Measurements from ENCODE around the gene PTPN1. TPM values are rescaled to one million over a fixed set of nuclear protein-coding genes. Genes with fewer than 3 reads are reported as not detected.

Gene PTPN1
- polyA plus RNA-seq, 1 of the 3 experiments (the other 2 are of a cell fraction): 23.6 TPM

- H3F3A ChIP-seq (replicated peaks; ENCODE audit: insufficient read depth): peaks cover 24% of the 10 kb centered on the region
- CTCF ChIA-PET: interaction anchor here (0.5 to 1.0 kb wide), 3 partner anchors 372 to 1032 kb away, joined by 3 read pairs; no protein-coding TSS in a partner anchor
- no peak overlapping the region for H3K9ac ChIP-seq
- H3K4me1 ChIP-seq (ENCODE audit: control insufficient read depth in 1 of 2, insufficient read depth in 2 of 2, low read depth in 1 of 2, low read length in 1 of 2): peaks cover 21 to 24% of the 10 kb centered on the region in 2 experiments; a peak in 3 of 4 replicates
- no peak for TF ChIP-seq REST (IDR thresholded peaks at IDR 0.05; ENCODE audit: low read depth, low read length)
- no peak for TF ChIP-seq EZH2phosphoT487 (IDR thresholded peaks at IDR 0.05; ENCODE audit: borderline replicate concordance, low read depth)
- TF ChIP-seq FOXJ3 (CRISPR knock-in tag; IDR thresholded peaks at IDR 0.05): no peak
- TF ChIP-seq RCOR1 (IDR thresholded peaks at IDR 0.05; ENCODE audit: low read length): no peak
- no peak for TF ChIP-seq FOSL2 (IDR thresholded peaks at IDR 0.05; ENCODE audit: borderline replicate concordance, low read depth)
- no peak for TF ChIP-seq ZBTB33 (IDR thresholded peaks at IDR 0.05; ENCODE audit: borderline replicate concordance, low read depth)
- TF ChIP-seq MXI1 (IDR thresholded peaks at IDR 0.05; ENCODE audit: low read depth, low read length): no peak
- no peak for TF ChIP-seq GATA2 (CRISPR knock-in tag; IDR thresholded peaks at IDR 0.05)
- TF ChIP-seq NFIC (IDR thresholded peaks at IDR 0.05; ENCODE audit: borderline replicate concordance): no peak
- TF ChIP-seq CHD2 (IDR thresholded peaks at IDR 0.05; ENCODE audit: low read length, partially characterized antibody): no peak
- TF ChIP-seq TCF12 (IDR thresholded peaks at IDR 0.05): no peak
- no peak for TF ChIP-seq USF1 (IDR thresholded peaks at IDR 0.05; ENCODE audit: borderline replicate concordance, low read depth)
- TF ChIP-seq EP300 (IDR thresholded peaks at IDR 0.05; ENCODE audit: borderline replicate concordance in 1 of 2, low read depth in 1 of 2, low read length in 1 of 2): no peak
- no peak for TF ChIP-seq RXRA (IDR thresholded peaks at IDR 0.05; ENCODE audit: borderline replicate concordance, low read depth)
- TF ChIP-seq JUND (IDR thresholded peaks at IDR 0.05): no peak
- H2AFZ ChIP-seq (ENCODE audit: low read depth): no peak overlapping the region
- peaks cover 4 to 21% of the 10 kb centered on the region in 2 experiments for H3K36me3 ChIP-seq (replicated peaks in 1 of 2; ENCODE audit: control insufficient read depth in 1 of 2, insufficient read depth in 2 of 2, low read length in 1 of 2)
- no peaks in the 10 kb centered on the region for H4K20me1 ChIP-seq (ENCODE audit: insufficient read depth)
- peak overlapping the region in 1 of 2 experiments; percentile 58; a peak in 2 of 4 replicates for H3K27ac ChIP-seq (ENCODE audit: low read depth in 2 of 2, low read length in 1 of 2)
- WGBS (ENCODE audit: low lambda C conversion rate): 96% methylated on average over 11 of the region's 11 CpGs
- H3K27me3 ChIP-seq (ENCODE audit: insufficient read depth): no peaks in the 10 kb centered on the region
- H3K9me2 ChIP-seq: no peaks in the 10 kb centered on the region
- H3K4me3 ChIP-seq (ENCODE audit: low read depth in 2 of 2, low read length in 1 of 2): no peak overlapping the region
- POLR2A ChIA-PET: no interaction called here
- H3K9me3 ChIP-seq: no peaks in the 10 kb centered on the region
- DNase-seq: no peak
- H3K4me2 ChIP-seq: no peak overlapping the region
- H3K79me2 ChIP-seq (ENCODE audit: insufficient read depth): peaks cover 79% of the 10 kb centered on the region
These were observed 47.5 kb downstream of the PTPN1 start for GRCh38 chr20:50557549-50558134.
